PFSK-1 (cell line): Measurements from ENCODE around the gene NDUFS6.

Source experiments
- FOXP2 ChIP-seq: optimal IDR thresholded peaks from 2 replicates; pipeline ENCODE3; 2011; ENCODE audit warnings: borderline replicate concordance, control low read depth, inconsistent platforms; ENCODE audit not compliant: insufficient read depth; ENCODE audit errors: extremely low read length, extremely low read depth
- POLR2AphosphoS5 ChIP-seq: IDR thresholded peaks from 2 replicates; pipeline ENCODE4 v1.6.1; 2012; ENCODE audit warnings: low read depth, mild to moderate bottlenecking, control low read depth, low read length, moderate library complexity
- SIN3A ChIP-seq: IDR thresholded peaks from 2 replicates; pipeline ENCODE4 v1.6.1; 2012; ENCODE audit warnings: mild to moderate bottlenecking, low read length, moderate library complexity, borderline replicate concordance; ENCODE audit not compliant: insufficient read depth
- TAF1 ChIP-seq: IDR thresholded peaks from 2 replicates; pipeline ENCODE4 v1.6.1; 2012; ENCODE audit warnings: low read length, control low read depth, borderline replicate concordance; ENCODE audit not compliant: insufficient read depth
- TF ChIP-seq, protein P1 (sequence below), 2 experiments: IDR thresholded peaks; 2 replicates each; pipeline versions ENCODE4 v1.6.1 to v1.8.0; 2011 to 2012; ENCODE audit warnings: low read depth in 2 of 2, low read length in 2 of 2, control low read depth in 1 of 2, inconsistent platforms in 1 of 2, mild to moderate bottlenecking in 1 of 2, moderate library complexity in 1 of 2; ENCODE audit not compliant: insufficient read depth in 1 of 2

The NDUFS6 gene

DNA sequence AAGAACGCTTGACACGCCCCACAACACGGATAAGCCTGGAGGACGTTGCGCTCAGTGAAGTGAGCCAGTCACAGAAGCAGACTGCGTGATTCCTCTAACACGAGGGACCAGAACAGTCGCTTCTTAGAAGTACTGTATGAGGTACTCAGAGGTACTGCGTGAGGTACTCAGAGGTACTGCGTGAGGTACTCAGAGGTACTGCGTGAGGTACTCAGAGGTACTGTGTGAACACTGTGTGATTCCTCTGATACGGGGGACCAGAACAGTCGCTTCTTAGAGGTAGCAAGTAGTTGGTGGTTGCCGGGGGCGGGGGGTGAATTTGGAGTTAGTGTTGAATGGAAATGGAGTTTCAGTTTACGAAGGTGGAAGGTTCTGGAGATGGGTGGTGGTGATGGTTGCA, 5.8 kb downstream of the NDUFS6 start:
- no peak for TF ChIP-seq POLR2AphosphoS5
- no peak for TF ChIP-seq TAF1
- TF ChIP-seq, protein P1, sequence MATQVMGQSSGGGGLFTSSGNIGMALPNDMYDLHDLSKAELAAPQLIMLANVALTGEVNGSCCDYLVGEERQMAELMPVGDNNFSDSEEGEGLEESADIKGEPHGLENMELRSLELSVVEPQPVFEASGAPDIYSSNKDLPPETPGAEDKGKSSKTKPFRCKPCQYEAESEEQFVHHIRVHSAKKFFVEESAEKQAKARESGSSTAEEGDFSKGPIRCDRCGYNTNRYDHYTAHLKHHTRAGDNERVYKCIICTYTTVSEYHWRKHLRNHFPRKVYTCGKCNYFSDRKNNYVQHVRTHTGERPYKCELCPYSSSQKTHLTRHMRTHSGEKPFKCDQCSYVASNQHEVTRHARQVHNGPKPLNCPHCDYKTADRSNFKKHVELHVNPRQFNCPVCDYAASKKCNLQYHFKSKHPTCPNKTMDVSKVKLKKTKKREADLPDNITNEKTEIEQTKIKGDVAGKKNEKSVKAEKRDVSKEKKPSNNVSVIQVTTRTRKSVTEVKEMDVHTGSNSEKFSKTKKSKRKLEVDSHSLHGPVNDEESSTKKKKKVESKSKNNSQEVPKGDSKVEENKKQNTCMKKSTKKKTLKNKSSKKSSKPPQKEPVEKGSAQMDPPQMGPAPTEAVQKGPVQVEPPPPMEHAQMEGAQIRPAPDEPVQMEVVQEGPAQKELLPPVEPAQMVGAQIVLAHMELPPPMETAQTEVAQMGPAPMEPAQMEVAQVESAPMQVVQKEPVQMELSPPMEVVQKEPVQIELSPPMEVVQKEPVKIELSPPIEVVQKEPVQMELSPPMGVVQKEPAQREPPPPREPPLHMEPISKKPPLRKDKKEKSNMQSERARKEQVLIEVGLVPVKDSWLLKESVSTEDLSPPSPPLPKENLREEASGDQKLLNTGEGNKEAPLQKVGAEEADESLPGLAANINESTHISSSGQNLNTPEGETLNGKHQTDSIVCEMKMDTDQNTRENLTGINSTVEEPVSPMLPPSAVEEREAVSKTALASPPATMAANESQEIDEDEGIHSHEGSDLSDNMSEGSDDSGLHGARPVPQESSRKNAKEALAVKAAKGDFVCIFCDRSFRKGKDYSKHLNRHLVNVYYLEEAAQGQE (IDR thresholded peaks at IDR 0.05; ENCODE audit: insufficient read depth in 1 of 2, low read depth in 2 of 2, low read length in 2 of 2): no peak
- TF ChIP-seq FOXP2: no peak
- no peak for TF ChIP-seq SIN3A

- TF ChIP-seq, protein P1 (IDR thresholded peaks at IDR 0.05; ENCODE audit: insufficient read depth in 1 of 2, low read depth in 2 of 2, low read length in 2 of 2): no peak
- TF ChIP-seq SIN3A (no peak), FOXP2 (no peak), TAF1 (no peak), POLR2AphosphoS5 (no peak)
Observed at GRCh38 chr5:1807451-1808185, 6.4 kb downstream of the NDUFS6 start.

DNA sequence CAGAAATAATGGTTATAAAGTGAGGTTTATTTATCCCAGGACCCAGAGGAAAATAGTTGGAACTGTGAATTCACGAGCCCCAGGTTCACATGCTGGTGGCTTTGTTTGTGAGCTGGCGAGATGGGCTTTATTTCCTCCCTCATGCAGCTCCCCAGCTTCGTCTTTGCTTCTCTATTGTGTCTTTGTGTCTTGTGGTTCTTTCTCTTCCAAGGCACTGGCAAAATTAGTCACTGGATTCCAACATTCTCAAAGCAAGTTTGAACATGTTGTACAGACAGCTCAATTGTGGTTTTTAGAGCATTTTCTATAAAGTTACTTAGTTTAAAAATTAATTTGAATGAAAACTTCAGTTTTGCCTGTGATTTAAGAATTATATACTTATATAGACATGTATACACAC, 7.2 kb downstream of the NDUFS6 start:
- TF ChIP-seq, protein P1 (IDR thresholded peaks at IDR 0.05; ENCODE audit: insufficient read depth in 1 of 2, low read depth in 2 of 2, low read length in 2 of 2): no peak
- TF ChIP-seq TAF1 (no peak), SIN3A (no peak), POLR2AphosphoS5 (no peak), FOXP2 (no peak)

DNA sequence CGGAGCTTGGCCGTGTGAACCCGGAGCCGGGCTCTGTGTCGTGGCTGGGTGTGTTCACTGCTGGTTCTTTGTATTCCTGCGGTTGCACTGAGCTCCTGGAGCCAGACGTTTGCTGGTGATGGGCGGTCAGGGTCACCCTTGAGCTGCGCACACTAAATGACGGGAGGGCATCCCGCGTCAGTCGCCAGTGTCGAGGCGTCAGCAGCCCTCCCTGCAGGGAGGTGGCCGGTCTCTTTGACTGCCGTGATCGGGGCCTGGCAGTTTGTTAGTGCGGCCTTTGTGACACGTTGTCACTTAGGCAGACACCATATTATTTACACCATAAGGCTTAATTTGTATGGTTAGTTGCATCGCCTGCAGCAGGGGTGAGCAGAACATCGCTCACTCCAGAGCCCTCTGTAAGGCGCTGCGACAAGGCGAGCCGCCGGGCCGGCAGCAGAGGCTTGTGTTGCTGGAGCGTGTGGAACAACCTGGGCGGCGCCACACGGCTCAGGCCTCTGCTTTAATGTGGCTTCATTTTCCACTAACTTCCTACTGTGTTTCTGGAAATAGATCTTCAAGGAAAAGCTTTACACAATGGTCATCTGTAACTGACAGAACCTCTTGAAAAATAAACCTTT, 8.3 kb downstream of the NDUFS6 start:
- TF ChIP-seq TAF1 (no peak), POLR2AphosphoS5 (no peak), SIN3A (no peak), FOXP2 (no peak)
- TF ChIP-seq, protein P1 (IDR thresholded peaks at IDR 0.05; ENCODE audit: insufficient read depth in 1 of 2, low read depth in 2 of 2, low read length in 2 of 2): no peak
